ENCODE results near the gene FAM171A1. TPM values are rescaled to one million over a fixed set of nuclear protein-coding genes. Genes with fewer than 3 reads are reported as not detected.
"Not testable (repeated sequence)": the region's sequence is repeated elsewhere in the genome, so short reads cannot be mapped to it uniquely, and the experiment has no call there.

The FAM171A1 gene
- total RNA-seq, 1 experiment from 2014 or later, result 26.3 TPM

- intact Hi-C loops (cut with micrococcal nuclease; ENCODE audit: unreplicated experiment), result no loop called here
- peaks cover 3% of the 10 kb centered on the region for H3K36me3 Mint-ChIP-seq (ENCODE audit: insufficient read depth, unreplicated experiment)
- H3K27me3 Mint-ChIP-seq (ENCODE audit: insufficient read depth, unreplicated experiment), result no peaks in the 10 kb centered on the region
These were observed 92.3 kb downstream of the FAM171A1 start for GRCh38 chr10:15278786-15279185.

DNA sequence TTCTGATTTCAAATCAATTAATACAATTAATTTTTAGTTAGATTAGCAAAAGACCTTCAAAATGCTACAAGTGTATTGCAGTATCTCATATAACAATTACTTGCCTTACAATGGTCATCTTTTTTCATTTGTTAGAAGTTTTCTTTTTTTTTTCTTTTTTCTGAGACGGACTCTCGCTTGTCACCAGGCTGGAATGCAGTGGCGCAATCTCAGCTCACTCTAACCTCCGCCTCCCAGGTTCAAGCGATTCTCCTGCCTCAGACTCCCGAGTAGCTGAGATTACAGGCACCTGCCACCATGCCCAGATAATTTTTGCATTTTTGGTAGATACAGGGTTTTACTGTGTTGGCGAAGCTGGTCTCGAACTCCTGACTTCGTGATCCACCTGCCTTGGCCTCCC, 95.0 kb downstream of the FAM171A1 start:
- H3K4me1 Mint-ChIP-seq (ENCODE audit: low read depth, unreplicated experiment); H3K27ac Mint-ChIP-seq (ENCODE audit: unreplicated experiment); H3K9me3 ChIP-seq; H3K36me3 Mint-ChIP-seq (ENCODE audit: insufficient read depth, unreplicated experiment); H3K4me3 ChIP-seq (ENCODE audit: low read depth, low read length); BruUV-seq (replicated peaks); H3K4me1 ChIP-seq; H3K4me3 Mint-ChIP-seq (ENCODE audit: unreplicated experiment); intact Hi-C loops (cut with micrococcal nuclease; ENCODE audit: unreplicated experiment); CTCF ChIA-PET; H3K9me3 Mint-ChIP-seq (ENCODE audit: unreplicated experiment); POLR2A ChIA-PET; H3K27me3 ChIP-seq (replicated peaks; ENCODE audit: control insufficient read depth, insufficient read depth, low read length); H3K27me3 Mint-ChIP-seq (ENCODE audit: insufficient read depth, unreplicated experiment); H3K36me3 ChIP-seq (ENCODE audit: control insufficient read depth, insufficient read depth, low read length): not testable (repeated sequence)
- DNase-seq, result peak; percentile 50 to 61

More at GRCh38 chr10:15278786-15279185, 92.3 kb downstream of the FAM171A1 start:
- no peak for DNase-seq
- Histone ChIP-seq H3K36me3 (ENCODE audit: control insufficient read depth, insufficient read depth, low read length) (no peaks in the 10 kb centered on the region; the same call in 1 of the 2 replicates), H3K4me1 (peaks cover 7% of the 10 kb centered on the region; the same call in 1 of the 2 replicates), H3K9me3 (peaks cover 3% of the 10 kb centered on the region; the same call in 1 of the 2 replicates), H3K4me3 (ENCODE audit: low read depth, low read length) (no peak overlapping the region), H3K27me3 (replicated peaks; ENCODE audit: control insufficient read depth, insufficient read depth, low read length) (no peaks in the 10 kb centered on the region)
- POLR2A ChIA-PET, result no interaction called here
- Mint-ChIP-seq H3K4me3 (ENCODE audit: unreplicated experiment) (no peak overlapping the region), H3K4me1 (ENCODE audit: low read depth, unreplicated experiment) (no peaks in the 10 kb centered on the region), H3K27ac (ENCODE audit: unreplicated experiment) (no peak overlapping the region), H3K9me3 (ENCODE audit: unreplicated experiment) (no peaks in the 10 kb centered on the region)
- CTCF ChIA-PET, result no interaction called here
- BruUV-seq (replicated peaks), result no TSS peak
- no peak for TF ChIP-seq CTCF (IDR thresholded peaks at IDR 0.05; ENCODE audit: insufficient read depth in 1 of 2, low read depth in 1 of 2, low read length in 1 of 2, severe bottlenecking in 1 of 2, unreplicated experiment in 1 of 2)

DNA sequence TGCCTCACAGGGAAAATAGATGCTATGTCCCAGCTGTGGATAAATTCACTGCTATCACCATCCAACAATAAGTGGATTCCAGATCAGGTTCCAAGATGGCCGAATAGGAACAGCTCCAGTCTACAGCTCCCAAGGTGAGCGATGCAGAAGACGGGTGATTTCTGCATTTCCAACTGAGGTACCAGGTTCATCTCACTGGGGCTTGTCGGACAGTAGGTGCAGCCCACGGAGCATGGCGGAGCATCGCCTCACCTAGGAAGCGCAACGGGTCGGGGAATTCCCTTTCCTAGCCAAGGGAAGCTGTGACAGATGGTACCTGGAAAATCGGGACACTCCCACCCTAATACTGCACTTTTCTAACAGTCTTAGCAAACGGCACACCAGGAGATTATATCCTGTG, 101.3 kb downstream of the FAM171A1 start:
- POLR2A ChIA-PET; H3K27me3 ChIP-seq (replicated peaks; ENCODE audit: control insufficient read depth, insufficient read depth, low read length); BruUV-seq (replicated peaks); H3K4me3 ChIP-seq (ENCODE audit: low read depth, low read length); H3K4me1 Mint-ChIP-seq (ENCODE audit: low read depth, unreplicated experiment); H3K27ac Mint-ChIP-seq (ENCODE audit: unreplicated experiment); DNase-seq; H3K9me3 ChIP-seq; H3K27me3 Mint-ChIP-seq (ENCODE audit: insufficient read depth, unreplicated experiment); H3K4me1 ChIP-seq; CTCF ChIA-PET; H3K36me3 Mint-ChIP-seq (ENCODE audit: insufficient read depth, unreplicated experiment); H3K36me3 ChIP-seq (ENCODE audit: control insufficient read depth, insufficient read depth, low read length); H3K9me3 Mint-ChIP-seq (ENCODE audit: unreplicated experiment); H3K4me3 Mint-ChIP-seq (ENCODE audit: unreplicated experiment); intact Hi-C loops (cut with micrococcal nuclease; ENCODE audit: unreplicated experiment): not testable (repeated sequence)

DNA sequence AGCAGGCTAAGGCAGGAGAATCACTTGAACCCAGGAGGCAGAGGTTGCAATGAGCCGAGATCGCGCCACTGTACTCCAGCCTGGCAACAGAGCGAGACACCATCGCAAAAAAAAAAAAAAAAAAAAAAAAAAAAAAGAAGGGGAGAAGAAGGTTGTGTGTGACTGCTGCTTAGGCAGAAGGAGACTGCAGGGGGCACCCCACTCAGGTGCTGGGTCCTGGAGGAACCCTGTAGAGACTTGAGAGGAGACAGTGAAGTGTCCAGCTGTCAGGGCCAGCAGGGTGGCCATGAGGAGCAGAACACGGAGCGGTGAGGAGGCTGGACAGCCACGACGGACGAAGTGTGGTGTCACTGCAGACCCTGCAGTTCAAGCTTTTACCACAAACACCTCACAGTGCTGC, 103.6 kb downstream of the FAM171A1 start:
- POLR2A ChIA-PET, result no interaction called here

More for the DNA sequence above, 103.6 kb downstream of the FAM171A1 start:
- no peak for DNase-seq
- H3K9me3 Mint-ChIP-seq (ENCODE audit: unreplicated experiment), result no peaks in the 10 kb centered on the region
- intact Hi-C loops (cut with micrococcal nuclease; ENCODE audit: unreplicated experiment), result no loop called here
- no peaks in the 10 kb centered on the region for H3K4me1 Mint-ChIP-seq (ENCODE audit: low read depth, unreplicated experiment)
- no peak overlapping the region for H3K27ac Mint-ChIP-seq (ENCODE audit: unreplicated experiment)
- no peaks in the 10 kb centered on the region for H3K36me3 Mint-ChIP-seq (ENCODE audit: insufficient read depth, unreplicated experiment)
- H3K4me3 Mint-ChIP-seq (ENCODE audit: unreplicated experiment), result no peak overlapping the region
- peak in 1 of 2 experiments; percentile 33 for TF ChIP-seq CTCF (IDR thresholded peaks at IDR 0.05; ENCODE audit: insufficient read depth in 1 of 2, low read depth in 1 of 2, low read length in 1 of 2, severe bottlenecking in 1 of 2, unreplicated experiment in 1 of 2)
- Histone ChIP-seq H3K36me3 (ENCODE audit: control insufficient read depth, insufficient read depth, low read length) (no peaks in the 10 kb centered on the region), H3K4me3 (ENCODE audit: low read depth, low read length) (no peak overlapping the region), H3K4me1 (no peaks in the 10 kb centered on the region), H3K9me3 (0 out of 2 replicates have a peak, but pooled peaks cover 5% of the 10 kb centered on the region), H3K27me3 (replicated peaks; ENCODE audit: control insufficient read depth, insufficient read depth, low read length) (no peaks in the 10 kb centered on the region)
- BruUV-seq (replicated peaks), result no TSS peak
- no peaks in the 10 kb centered on the region for H3K27me3 Mint-ChIP-seq (ENCODE audit: insufficient read depth, unreplicated experiment)
- CTCF ChIA-PET, result no interaction called here
